Neural cell (in vitro differentiated cells): ENCODE measurements around the gene ADAMTS18. TPM values are rescaled to one million over a fixed set of nuclear protein-coding genes. Genes with fewer than 3 reads are reported as not detected.

Experiments used
- H2AFZ ChIP-seq: fragments of 200-600, 300-800 bp; sonication (generic), shearing (Covaris generic); 2 replicates; pipeline ENCODE4 v1.6.0; 2014; ENCODE audit warnings: low read depth, mild to moderate bottlenecking, antibody characterized with exemption, low read length, moderate library complexity
- H3F3A ChIP-seq: fragments of 200-600 bp; shearing (Covaris generic); 2 replicates; pipeline ENCODE4 v1.6.1; 2016; ENCODE audit warnings: mild to moderate bottlenecking, moderate library complexity, mixed read lengths, antibody characterized with exemption, low read length; ENCODE audit not compliant: insufficient read depth, poor library complexity, severe bottlenecking
- H3K27ac ChIP-seq: fragments of 200-600, 300-800 bp; sonication (generic), shearing (Covaris generic); 2 replicates; pipeline ENCODE4 v1.5.1; 2014; ENCODE audit warnings: mild to moderate bottlenecking, low read length, moderate library complexity
- H3K27me3 ChIP-seq: fragments of 300-800, 200-600 bp; sonication (generic), shearing (Covaris generic); 2 replicates; pipeline ENCODE4 v1.6.0; 2014; ENCODE audit warnings: mild to moderate bottlenecking, low read depth, low read length, moderate library complexity; ENCODE audit not compliant: insufficient read depth
- H3K36me3 ChIP-seq: fragments of 300-800, 200-600 bp; sonication (generic), shearing (Covaris generic); 2 replicates; pipeline ENCODE4 v1.5.1; 2014; ENCODE audit warnings: mild to moderate bottlenecking, antibody characterized with exemption, low read length, moderate library complexity; ENCODE audit not compliant: insufficient read depth
- H3K4me2 ChIP-seq: fragments of 300-800, 200-600 bp; sonication (generic), shearing (Covaris generic); 2 replicates; pipeline ENCODE4 v1.6.0; 2014; ENCODE audit warnings: mild to moderate bottlenecking, low read length
- H3K4me3 ChIP-seq: fragments of 300-800, 200-600 bp; sonication (generic), shearing (Covaris generic); 2 replicates; pipeline ENCODE4 v1.5.1; 2014; ENCODE audit warnings: mild to moderate bottlenecking, low read length, moderate library complexity
- H3K79me2 ChIP-seq: fragments of 200-600 bp; shearing (Covaris generic); replicated peaks from 2 replicates; pipeline ENCODE4 v1.6.0; 2014; ENCODE audit warnings: mild to moderate bottlenecking, low read length, moderate library complexity; ENCODE audit not compliant: insufficient read depth
- H3K9ac ChIP-seq: fragments of 300-800, 200-600 bp; sonication (generic), shearing (Covaris generic); 2 replicates; pipeline ENCODE4 v1.6.1; 2016; ENCODE audit warnings: mild to moderate bottlenecking, low read length, mixed read lengths
- H3K9me2 ChIP-seq: fragments of 200-600 bp; shearing (Covaris generic); 2 replicates; pipeline ENCODE4 v1.6.1; 2016; ENCODE audit warnings: mild to moderate bottlenecking, low read length, mixed read lengths; ENCODE audit not compliant: insufficient read depth
- H3K9me3 ChIP-seq: fragments of 200-600, 300-800 bp; sonication (generic), shearing (Covaris generic); 2 replicates; pipeline ENCODE4 v1.6.1; 2016; ENCODE audit warnings: mild to moderate bottlenecking, mixed run types, low read length, moderate library complexity, mixed read lengths
- H4K20me1 ChIP-seq: fragments of 200-600 bp; shearing (Covaris generic); 2 replicates; pipeline ENCODE4 v1.6.1; 2016; ENCODE audit warnings: mild to moderate bottlenecking, mixed run types; ENCODE audit not compliant: insufficient read depth
- EP300 ChIP-seq: fragments of 450-650 bp; conservative IDR thresholded peaks from 2 replicates; pipeline ENCODE4 v1.6.1; 2014; ENCODE audit warnings: antibody characterized with exemption, mild to moderate bottlenecking, moderate library complexity; ENCODE audit not compliant: poor library complexity, severe bottlenecking
- EZH2 ChIP-seq: fragments of 200-600, 300-800 bp; shearing (Covaris generic), sonication (generic); IDR thresholded peaks from 2 replicates; pipeline ENCODE4 v1.6.1; 2014; ENCODE audit warnings: antibody characterized with exemption, low read length, borderline replicate concordance, mild to moderate bottlenecking; ENCODE audit not compliant: insufficient read depth, poor library complexity, severe bottlenecking
- MXI1 ChIP-seq: fragments of 450-650 bp; conservative IDR thresholded peaks from 2 replicates; pipeline ENCODE4 v1.6.1; 2014; ENCODE audit warnings: antibody characterized with exemption, mild to moderate bottlenecking; ENCODE audit not compliant: poor library complexity, severe bottlenecking
- POLR2AphosphoS5 ChIP-seq: IDR thresholded peaks from 2 replicates; pipeline ENCODE4 v1.6.1; 2012
- RAD21 ChIP-seq: fragments of 450-650 bp; conservative IDR thresholded peaks from 2 replicates; pipeline ENCODE4 v1.6.1; 2014; ENCODE audit warnings: antibody characterized with exemption, mild to moderate bottlenecking, moderate library complexity
- SMC3 ChIP-seq: fragments of 450-650 bp; conservative IDR thresholded peaks from 2 replicates; pipeline ENCODE4 v1.6.1; 2014; ENCODE audit warnings: antibody characterized with exemption, mild to moderate bottlenecking, moderate library complexity; ENCODE audit not compliant: poor library complexity
- TAF1 ChIP-seq: IDR thresholded peaks from 2 replicates; pipeline ENCODE4 v1.6.1; 2012; ENCODE audit warnings: low read depth
- polyA plus RNA-seq: library from polyadenylated mRNA; depleted of rRNA; stranded (reverse); fragments of >200 nt; gene quantifications from 2 replicates; pipeline ENCODE4 v1.2.3, GENCODE V29; 2014
- TF ChIP-seq, protein P1 (sequence below): IDR thresholded peaks from 2 replicates; pipeline ENCODE4 v1.6.1; 2012; ENCODE audit warnings: borderline replicate concordance
- TF ChIP-seq, protein P2 (sequence below): fragments of 450-650 bp; IDR thresholded peaks from 2 replicates; pipeline ENCODE4 v1.5.1; 2014; ENCODE audit warnings: antibody characterized with exemption, mild to moderate bottlenecking, moderate library complexity; ENCODE audit not compliant: poor library complexity, severe bottlenecking

Gene ADAMTS18
- polyA plus RNA-seq, 1 donor from 2014 or later = 1.3 TPM

DNA sequence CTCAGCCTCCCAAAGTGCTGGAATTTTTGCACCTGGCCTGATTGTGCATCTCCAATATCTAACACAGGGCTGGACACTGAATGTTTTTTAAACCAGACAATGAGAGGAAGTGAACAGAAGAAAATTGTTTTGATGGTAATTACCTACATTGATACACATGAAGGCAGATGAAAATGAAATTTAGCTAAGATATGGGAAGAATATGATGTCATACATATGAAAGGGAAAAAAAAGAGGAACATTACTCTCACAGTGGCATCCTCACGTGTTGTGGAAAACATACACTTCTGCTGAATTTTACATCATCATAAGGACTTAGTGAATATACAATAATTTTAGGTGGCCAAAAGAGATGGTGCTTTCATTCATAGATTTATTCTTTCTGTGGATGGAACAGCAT is 124.0 kb downstream of the ADAMTS18 start:
- Histone ChIP-seq H3K4me3 (no peak overlapping the region), H3K9me2 (no peaks in the 10 kb centered on the region), H3F3A (no peaks in the 10 kb centered on the region), H3K9ac (no peak overlapping the region), H3K36me3 (no peaks in the 10 kb centered on the region), H3K27me3 (no peaks in the 10 kb centered on the region), H4K20me1 (no peaks in the 10 kb centered on the region), H3K9me3 (no peaks in the 10 kb centered on the region), H3K79me2 (no peaks in the 10 kb centered on the region), H3K4me2 (no peak overlapping the region), H2AFZ (no peak overlapping the region), H3K27ac (no peak overlapping the region)
- TF ChIP-seq, protein P1, sequence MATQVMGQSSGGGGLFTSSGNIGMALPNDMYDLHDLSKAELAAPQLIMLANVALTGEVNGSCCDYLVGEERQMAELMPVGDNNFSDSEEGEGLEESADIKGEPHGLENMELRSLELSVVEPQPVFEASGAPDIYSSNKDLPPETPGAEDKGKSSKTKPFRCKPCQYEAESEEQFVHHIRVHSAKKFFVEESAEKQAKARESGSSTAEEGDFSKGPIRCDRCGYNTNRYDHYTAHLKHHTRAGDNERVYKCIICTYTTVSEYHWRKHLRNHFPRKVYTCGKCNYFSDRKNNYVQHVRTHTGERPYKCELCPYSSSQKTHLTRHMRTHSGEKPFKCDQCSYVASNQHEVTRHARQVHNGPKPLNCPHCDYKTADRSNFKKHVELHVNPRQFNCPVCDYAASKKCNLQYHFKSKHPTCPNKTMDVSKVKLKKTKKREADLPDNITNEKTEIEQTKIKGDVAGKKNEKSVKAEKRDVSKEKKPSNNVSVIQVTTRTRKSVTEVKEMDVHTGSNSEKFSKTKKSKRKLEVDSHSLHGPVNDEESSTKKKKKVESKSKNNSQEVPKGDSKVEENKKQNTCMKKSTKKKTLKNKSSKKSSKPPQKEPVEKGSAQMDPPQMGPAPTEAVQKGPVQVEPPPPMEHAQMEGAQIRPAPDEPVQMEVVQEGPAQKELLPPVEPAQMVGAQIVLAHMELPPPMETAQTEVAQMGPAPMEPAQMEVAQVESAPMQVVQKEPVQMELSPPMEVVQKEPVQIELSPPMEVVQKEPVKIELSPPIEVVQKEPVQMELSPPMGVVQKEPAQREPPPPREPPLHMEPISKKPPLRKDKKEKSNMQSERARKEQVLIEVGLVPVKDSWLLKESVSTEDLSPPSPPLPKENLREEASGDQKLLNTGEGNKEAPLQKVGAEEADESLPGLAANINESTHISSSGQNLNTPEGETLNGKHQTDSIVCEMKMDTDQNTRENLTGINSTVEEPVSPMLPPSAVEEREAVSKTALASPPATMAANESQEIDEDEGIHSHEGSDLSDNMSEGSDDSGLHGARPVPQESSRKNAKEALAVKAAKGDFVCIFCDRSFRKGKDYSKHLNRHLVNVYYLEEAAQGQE = no peak
- TF ChIP-seq POLR2AphosphoS5 = no peak
- TF ChIP-seq RAD21 = no peak
- TF ChIP-seq TAF1 = no peak
- no peak for TF ChIP-seq EP300
- TF ChIP-seq, protein P2, sequence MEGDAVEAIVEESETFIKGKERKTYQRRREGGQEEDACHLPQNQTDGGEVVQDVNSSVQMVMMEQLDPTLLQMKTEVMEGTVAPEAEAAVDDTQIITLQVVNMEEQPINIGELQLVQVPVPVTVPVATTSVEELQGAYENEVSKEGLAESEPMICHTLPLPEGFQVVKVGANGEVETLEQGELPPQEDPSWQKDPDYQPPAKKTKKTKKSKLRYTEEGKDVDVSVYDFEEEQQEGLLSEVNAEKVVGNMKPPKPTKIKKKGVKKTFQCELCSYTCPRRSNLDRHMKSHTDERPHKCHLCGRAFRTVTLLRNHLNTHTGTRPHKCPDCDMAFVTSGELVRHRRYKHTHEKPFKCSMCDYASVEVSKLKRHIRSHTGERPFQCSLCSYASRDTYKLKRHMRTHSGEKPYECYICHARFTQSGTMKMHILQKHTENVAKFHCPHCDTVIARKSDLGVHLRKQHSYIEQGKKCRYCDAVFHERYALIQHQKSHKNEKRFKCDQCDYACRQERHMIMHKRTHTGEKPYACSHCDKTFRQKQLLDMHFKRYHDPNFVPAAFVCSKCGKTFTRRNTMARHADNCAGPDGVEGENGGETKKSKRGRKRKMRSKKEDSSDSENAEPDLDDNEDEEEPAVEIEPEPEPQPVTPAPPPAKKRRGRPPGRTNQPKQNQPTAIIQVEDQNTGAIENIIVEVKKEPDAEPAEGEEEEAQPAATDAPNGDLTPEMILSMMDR = no peak
- TF ChIP-seq SMC3 = no peak
- no peak for TF ChIP-seq MXI1
- no peak for TF ChIP-seq EZH2

DNA sequence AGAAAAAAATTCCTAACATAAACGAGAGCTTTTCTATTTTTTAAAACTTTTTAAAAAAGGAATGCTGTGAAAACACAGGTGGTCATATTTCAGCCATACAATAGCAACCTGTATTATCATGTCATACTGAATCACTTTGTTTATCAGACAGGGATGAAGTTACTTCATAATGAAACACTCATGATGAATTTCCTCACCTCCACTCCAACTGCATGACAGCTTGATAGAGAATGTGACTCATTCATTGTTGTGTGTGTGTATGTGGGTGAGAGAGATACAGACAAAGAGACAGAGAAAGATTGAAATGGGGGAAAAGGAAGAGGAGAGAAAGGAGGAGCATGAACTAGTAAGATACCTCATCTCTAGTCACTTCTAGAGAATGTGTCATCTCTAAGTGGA is 126.7 kb downstream of the ADAMTS18 start:
- H3K9me2 ChIP-seq = no peaks in the 10 kb centered on the region
- H3K27me3 ChIP-seq = no peaks in the 10 kb centered on the region
- no peaks in the 10 kb centered on the region for H3K36me3 ChIP-seq
- H3K27ac ChIP-seq = no peak overlapping the region
- H3K9ac ChIP-seq = no peak overlapping the region
- no peak overlapping the region for H3K4me2 ChIP-seq
- TF ChIP-seq POLR2AphosphoS5 (no peak), RAD21 (no peak), EP300 (no peak)
- no peaks in the 10 kb centered on the region for H3K9me3 ChIP-seq
- H3F3A ChIP-seq = no peaks in the 10 kb centered on the region
- no peaks in the 10 kb centered on the region for H3K79me2 ChIP-seq
- no peak overlapping the region for H2AFZ ChIP-seq
- no peaks in the 10 kb centered on the region for H4K20me1 ChIP-seq
- no peak overlapping the region for H3K4me3 ChIP-seq
